RPMI7951 (cell line): ENCODE results near the gene NCF1. TPM values are rescaled to one million over a fixed set of nuclear protein-coding genes. Genes with fewer than 3 reads are reported as not detected.
"Not testable (repeated sequence)": the region's sequence is repeated elsewhere in the genome, so short reads cannot be mapped to it uniquely, and the experiment has no call there.

Source experiments
- DNase-seq: peaks from one replicate; pipeline ENCODE4 v3.0.0-alpha.2; 2012; ENCODE audit warnings: low read depth
- total RNA-seq: library from RNA; depleted of rRNA; stranded (reverse); fragments of >200 nt; shearing (Covaris generic); gene quantifications from 2 replicates; pipeline ENCODE4 v1.2.3, GENCODE V29; 2014; rRNA removed

The NCF1 gene
- not detected in 2 replicates for total RNA-seq

DNA sequence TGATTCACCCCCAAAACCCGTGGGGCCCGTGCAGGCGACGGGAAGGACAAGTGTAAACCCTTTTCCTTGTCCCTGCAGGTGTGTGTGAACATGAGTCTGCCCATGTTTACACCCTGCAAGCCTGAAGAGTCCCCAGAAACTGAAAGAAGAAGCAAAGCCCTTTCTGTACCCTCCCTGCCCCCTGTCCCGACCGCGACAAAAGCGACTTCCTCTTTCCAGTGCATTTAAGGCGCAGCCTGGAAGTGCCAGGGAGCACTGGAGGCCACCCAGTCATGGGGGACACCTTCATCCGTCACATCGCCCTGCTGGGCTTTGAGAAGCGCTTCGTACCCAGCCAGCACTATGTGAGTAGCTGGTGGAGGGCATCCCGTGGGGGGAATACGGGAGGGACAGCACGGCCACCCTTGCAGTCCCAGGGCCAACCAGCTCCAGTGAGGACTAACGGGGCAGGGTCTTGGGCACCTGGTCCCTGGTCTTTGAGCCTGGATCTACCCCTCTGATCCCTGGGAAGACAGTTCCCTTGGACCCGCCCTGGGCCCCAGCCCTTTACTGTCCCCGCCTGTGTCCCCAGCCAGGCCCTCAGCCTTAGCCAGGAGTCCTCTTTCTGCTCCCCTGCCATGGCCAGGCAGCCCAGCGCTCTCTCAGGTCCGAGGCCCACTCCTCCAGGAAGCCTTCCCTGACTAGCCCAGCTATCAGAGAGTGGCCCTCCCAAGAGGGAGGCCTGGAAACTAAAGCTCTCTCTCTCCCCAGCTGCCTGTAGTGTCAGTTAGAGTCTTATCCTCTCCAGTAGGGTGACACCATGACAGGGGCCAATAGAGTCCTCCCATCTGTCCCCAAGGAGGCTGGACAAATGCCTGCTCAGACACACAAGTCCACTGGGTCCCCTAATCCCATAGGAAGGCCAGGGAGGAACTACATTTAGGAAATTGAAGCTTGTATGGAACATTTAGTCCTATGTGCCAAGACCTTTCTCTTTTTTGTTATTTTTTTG is at the start of gene NCF1:
Gene NCF1, plus strand, starts transcription at position 252 of the 991 bp plus-strand sequence. Its CDS starts 21 bp downstream, at position 273.
- DNase-seq, result not testable (repeated sequence)

DNA sequence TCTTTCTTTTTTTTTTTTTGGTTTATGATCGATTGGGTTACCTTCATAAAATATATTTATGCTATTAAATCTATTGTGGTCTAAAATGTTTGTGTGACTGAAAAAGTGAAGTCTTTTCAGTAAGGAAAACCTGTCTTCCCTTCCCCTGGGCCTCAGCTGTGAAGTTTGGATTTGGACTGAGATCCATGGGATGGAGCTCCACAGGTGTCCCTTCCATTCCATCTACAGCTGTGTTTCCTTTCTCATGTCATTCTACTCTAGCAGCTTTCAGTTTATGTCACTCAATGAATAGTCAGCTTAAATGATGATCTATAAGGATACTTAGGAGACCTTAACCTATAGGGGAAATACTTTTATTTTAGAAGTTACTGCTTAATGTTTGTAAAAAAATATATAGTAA is 48.0 kb upstream of the NCF1 start:
- no peak for DNase-seq

DNA sequence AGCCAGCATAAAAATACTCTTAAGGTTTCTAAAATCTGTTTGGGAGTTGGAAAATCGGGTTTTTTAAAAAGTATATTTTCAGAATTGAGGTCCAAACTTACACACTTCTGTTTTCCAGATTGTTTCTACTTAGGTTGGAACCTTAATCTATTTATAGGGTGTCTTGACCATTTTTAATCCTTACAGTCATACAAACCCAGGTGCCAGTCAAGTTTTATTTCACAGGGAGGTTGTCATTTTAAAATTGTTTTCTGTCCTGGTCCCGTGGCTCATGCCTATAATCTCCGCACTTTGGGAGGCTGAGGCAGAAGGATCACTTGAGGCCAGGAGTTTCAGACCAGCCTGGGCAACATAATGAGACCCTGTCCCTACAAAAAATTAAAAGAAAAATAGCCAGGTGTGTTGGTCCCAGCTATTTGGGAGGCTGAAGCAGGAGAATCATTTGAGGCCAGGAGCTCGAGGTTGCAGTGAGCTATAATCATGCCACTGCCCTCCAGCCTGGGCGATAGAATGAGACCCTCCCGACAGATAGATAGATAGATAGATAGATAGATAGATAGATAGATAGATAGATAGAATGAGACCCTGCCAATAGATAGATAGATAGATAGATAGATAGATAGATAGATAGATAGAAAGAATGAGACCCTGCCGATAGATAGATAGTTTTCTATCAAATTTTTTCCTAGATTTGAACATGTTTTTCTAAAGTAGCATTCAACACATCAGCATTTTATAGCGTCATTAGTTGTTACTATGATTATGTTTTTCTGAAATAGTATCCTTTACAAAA is 47.3 kb upstream of the NCF1 start:
- no peak for DNase-seq

DNA sequence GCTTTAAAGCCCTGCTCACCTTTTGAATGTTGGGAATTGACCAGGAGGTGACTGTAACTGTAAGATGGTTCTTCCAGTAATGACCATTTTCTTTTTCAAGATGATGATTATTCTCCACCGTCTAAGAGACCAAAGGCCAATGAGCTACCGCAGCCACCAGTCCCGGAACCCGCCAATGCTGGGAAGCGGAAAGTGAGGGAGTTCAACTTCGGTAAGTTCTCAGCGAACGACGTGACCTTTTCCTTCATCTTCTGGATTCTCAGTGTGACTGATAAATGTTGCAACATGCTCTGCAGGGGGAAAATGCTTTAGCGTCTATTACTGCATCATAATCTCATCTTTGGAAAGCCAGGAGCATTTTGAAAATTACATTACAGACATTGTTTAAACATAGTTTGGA is 45.1 kb upstream of the NCF1 start:
- DNase-seq, result not testable (repeated sequence)

DNA sequence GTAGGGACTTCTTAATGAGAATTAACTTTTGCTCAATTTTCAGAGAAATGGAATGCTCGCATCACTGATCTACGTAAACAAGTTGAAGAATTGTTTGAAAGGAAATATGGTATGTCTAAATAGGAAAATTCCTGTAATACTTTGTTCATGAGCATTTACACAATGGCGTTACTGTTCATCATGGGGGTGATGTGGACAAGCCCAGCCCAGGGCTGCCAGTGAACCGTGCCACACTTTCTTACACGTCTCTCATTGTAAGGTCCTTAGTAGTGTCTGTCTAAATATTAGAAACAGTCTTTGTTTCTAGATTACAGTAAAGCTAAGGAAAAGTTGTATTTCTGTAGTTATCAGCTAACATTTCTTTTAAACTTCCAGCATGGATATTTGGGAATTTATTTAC is 43.6 kb upstream of the NCF1 start:
- not testable (repeated sequence) for DNase-seq

DNA sequence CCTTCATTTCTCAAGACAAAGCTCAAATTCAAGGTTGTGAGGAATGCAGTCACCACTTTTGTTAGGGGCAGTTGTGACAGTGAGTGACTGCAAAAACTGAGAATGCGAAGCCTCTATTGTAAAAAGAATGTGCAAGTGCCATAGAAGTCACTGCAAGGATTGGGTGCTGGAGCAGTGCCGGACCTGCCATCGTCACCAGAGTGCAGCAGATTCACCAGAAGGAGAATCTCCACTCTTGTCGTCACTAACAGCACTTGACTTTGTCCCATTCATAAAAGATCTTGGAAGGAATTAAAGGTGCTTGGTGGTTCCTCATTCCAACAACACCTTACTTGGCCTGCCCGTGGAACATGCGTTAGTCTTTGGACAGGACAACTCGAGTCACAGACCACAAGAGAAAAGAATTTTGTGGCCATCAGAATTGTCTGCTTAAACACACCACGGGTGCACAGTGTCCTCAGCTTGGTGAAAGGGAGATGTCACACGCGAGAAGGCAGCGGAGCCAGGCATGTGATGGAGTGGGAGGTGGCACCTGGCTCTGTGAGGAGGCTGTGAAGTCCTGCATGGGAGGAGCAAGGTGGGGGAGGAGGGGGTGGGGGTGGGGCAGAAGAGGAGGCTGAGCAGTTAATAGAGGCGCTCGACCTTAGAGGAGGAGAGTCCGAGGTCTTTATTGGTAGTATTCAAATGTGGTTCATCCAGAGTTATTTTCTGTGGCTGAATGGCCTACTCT is 33.7 kb upstream of the NCF1 start:
- DNase-seq, result not testable (repeated sequence)

DNA sequence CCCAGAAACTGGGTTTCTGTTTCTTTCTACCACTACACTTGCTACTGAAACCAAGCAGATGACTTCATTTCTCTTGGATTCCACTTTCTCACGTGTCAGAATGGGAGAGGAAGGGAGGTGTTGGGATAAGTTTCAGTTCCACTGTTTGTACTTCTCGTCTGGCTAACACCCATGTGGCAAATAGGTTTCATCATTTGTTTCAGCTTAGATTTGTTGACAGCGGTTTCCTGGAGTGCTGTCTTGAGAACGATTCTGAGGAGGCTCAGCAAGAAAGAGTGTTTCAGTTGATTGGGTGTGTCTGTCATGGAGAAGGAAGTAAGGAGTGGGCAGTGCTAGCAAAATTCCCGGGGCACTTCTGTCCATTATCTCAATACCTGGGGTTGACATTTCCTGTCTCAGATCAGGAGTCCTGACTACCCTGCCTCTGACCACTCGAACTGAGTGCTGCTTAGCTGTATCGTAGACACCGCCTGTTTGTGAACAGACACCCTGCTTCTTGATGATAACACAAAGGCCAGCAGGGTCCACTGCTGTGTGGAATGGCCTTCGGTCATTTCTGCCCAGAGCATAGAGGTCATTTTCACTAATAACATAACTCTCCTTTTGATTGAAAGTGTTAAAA is 29.8 kb upstream of the NCF1 start:
- DNase-seq, result not testable (repeated sequence)

DNA sequence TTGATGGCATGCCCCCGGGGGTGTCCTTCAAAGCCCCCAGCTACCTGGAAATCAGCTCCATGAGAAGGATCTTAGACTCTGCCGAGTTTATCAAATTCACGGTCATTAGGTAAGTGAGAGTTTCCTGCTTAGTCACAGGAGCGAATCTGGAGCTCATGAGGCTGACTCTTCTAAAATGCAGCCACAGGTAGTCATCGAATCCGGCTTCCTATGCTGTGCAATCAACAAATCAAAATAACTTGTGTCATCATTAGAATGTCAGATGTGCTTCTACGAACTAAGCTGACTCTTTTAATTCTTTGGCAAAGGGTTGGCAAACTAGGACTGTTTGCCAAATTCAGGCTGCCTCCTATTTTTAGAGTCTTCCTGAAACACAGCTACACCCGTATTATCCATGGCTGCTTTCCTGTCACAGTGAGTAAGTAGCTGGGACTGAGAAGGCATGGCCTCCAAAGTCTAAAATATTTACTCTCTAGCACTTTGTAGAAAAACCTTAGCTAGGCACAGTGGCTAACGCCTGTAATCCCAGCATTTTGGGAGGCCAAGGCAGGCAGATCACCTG is 19.8 kb upstream of the NCF1 start:
- not testable (repeated sequence) for DNase-seq

DNA sequence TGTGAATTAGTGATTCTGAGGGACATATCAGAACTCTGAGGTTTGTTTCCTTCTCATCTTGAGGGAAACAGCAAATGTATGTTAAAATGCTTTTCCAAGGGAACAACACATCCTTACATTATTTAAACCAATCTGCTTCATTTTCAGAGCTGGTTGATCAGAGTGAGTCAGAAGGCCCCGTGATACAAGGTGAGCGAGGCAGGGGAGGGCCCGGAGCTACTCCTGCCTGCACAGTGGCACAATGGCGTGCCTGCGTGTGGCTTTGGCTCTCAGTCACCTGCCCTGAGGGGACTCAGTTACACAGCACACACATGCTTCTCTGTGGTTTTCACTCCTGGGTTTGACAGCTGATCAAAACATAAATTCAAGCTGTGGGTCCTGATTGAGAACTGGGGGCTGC is 17.1 kb upstream of the NCF1 start:
- DNase-seq, result not testable (repeated sequence)

DNA sequence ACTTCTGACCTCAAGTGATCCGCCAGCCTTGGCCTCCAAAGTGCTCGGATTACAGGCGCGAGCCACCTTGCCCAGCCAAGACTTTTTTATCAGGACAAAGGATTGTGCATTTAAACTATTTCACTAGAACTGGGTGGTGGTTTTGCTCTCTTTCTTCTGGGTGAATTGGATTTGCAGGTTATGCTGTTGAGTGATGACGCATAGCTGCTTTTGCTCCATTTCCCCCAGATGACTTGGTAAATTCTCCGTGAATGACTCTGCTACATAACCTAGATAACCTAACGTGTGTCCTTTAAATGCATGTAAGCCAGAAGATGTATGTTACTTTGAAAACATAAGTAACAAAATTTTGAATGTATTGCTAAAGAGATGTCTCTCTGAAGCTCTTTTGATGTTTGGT is 15.5 kb upstream of the NCF1 start:
- DNase-seq, result not testable (repeated sequence)

DNA sequence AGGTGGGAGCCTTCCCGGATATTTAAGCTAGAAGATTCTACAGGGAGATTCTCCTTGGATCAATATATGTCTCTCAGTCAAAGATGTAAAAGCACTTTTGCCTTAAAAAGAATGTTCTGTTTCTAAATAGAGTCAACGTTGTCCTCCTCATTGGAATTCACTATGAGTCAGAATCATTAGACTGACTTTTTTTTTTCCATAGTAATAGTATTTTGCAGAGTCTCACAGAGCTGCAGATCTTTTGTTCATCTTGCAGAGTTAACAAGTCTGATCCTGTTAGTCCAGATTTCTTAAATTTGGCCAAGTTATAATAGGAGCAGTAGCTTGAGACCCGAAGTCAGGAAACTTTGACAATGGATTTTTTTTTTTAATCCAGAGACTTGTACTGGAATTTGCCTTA is 14.8 kb upstream of the NCF1 start:
- not testable (repeated sequence) for DNase-seq

DNA sequence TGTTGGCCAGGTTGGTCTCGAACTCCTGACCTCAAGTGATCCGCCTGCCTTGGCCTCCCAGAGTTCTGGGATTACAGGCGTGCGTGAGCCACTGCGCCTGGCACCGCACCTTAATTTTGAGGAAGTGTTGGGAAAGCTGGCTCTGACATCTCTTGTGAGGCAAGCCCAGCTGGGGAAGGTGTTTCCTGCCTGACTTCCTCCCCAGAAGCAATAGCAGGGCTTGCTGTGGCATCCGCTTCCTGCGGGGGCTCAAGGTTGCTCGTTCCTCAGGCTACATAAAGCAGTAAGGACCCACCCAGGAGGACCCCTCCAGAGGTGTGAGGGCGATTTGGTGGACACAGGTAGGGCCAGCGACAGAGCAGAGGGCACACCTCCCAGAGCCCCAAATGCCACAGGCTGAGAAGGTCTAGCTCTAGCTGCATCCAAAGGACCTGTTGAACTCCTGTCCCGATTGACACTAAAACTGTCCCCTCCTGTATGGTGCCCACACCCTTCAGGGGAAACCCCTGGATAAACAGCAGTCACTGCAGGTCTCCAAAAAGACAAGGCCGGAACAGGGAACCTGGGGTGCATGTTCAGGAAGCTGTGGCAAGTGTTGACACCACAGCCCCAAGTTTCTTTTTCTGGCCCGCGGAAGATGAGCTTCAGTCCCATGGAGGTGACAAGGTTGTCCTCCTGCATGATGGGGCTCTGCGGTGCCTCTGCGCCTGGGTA is 8.4 kb upstream of the NCF1 start:
- DNase-seq, result not testable (repeated sequence)

DNA sequence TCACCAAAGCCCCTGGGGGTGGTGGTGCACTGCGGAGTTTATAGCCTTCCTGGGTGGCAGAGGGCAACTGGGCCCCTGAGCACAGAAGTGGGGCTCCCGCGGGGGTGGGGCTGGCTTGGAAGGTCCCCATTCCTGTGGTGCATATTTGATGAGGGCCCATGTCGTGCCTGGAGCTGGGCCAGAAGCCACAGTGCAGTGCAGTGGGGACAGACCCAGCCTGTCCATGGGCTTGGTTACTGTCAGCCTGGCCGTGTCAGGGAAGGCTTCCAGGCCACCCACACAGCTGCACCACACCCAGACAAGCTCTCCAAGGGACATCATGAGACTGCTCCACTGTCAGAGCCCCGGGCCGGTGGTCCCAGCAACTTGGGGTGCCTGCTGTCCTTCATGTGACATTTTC is 7.3 kb upstream of the NCF1 start:
- not testable (repeated sequence) for DNase-seq

DNA sequence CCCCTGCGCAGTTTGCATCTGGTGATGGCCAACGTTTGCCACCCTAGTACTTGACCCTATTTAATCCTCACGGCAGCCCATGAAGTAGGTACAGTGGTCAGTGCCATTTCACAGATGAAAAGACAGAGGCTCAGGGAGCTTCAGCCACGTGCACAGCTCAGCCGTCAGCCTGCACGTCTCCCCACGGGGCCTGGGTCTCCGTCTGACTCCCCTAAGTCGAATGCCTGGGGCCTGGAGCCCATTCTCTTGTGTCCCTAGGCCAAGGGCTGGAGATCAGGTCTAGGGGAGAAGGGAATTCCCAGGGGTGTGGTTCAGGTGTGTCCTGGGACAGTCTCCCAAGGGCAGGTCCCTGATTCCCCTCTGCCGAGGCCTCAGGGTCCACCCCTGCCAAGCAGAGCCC is 6.8 kb upstream of the NCF1 start:
- DNase-seq, result not testable (repeated sequence)

DNA sequence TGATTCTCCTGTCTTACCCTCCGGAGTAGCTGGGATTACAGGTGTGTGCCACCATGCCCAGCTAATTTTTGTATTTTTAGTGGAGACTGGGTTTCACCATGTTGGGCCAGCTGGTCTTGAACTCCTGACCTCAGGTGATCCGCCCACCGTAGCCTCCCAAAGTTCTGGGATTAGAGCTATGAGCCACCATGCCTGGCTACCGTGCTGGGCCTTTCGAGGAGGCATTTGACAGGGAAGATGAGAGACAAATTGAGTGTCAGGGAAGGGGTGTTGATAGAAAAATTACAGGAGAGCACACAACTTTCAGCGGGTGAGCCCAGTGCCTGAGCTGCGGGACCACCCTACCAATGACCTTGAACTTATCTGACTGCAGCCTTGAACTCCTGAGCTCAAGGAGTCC is 3.7 kb upstream of the NCF1 start:
- DNase-seq, result not testable (repeated sequence)

DNA sequence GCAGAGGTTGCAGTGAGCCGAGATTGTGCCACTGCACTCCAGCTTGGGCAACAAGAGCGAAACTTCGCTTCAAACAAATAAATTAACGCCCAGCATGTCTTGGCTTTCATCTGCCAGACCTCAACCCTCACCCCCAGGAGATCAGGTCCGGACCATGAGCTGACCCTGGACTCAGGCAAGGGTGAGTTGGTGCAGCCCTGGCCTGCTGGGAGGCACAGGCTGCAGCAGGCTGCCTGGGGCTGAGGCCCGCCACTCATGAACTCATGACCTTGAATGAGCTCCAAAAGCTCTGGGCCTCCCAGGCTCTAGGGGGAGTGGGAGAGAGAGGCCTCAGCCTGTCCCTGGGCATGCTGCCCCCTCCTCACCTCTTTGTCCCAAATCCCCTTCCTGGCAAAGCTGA is 1.7 kb upstream of the NCF1 start:
- not testable (repeated sequence) for DNase-seq

DNA sequence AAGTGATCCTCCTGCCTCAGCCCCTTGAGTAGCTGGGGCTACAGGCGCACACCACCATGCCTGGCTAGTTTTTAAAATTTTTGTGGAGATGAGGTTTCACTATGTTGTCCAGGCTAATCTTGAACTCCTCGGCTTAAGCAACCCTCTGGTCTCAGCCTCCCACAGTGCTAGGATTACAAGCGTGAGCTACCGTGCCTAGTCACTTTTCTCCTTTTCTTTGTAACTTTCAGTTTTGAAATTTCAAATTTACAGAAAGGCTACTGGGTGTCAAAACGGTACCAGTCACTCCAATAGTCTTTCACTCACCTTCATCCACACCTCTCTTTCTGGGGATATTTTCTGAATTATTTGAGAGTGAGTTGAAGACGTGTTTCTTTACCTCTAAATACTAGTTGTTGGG is 1.3 kb downstream of the NCF1 start:
- DNase-seq, result not testable (repeated sequence)

DNA sequence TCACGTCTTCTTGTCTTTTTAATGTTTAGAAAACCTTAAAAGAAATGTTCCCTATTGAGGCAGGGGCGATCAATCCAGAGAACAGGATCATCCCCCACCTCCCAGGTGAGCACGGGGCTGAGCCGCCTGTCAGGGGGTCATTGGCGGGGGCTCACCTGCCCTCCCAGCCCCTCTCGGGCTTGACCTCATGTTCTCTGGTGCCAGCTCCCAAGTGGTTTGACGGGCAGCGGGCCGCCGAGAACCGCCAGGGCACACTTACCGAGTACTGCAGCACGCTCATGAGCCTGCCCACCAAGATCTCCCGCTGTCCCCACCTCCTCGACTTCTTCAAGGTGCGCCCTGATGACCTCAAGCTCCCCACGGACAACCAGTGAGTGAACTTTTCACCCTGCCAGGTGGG is 5.2 kb downstream of the NCF1 start:
- not testable (repeated sequence) for DNase-seq

DNA sequence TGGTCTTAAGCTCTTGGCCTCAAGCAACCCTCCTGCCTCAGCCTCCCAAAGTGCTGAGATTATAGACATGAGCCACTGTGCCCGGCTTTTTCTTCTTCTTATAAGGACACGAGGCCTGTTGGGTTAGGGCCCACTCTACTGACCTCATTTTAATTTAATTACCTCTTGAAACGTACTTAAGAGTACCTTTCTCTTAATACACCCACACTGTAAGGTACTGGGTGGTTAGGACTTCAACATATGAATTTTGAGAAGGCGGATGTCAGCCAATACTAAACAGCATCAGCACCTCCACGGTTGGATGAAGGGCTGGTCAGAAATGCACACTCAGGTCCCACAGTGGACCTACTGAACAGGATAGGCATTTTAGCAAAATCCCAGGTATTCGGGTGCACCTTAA is 7.9 kb downstream of the NCF1 start:
- DNase-seq, result not testable (repeated sequence)

DNA sequence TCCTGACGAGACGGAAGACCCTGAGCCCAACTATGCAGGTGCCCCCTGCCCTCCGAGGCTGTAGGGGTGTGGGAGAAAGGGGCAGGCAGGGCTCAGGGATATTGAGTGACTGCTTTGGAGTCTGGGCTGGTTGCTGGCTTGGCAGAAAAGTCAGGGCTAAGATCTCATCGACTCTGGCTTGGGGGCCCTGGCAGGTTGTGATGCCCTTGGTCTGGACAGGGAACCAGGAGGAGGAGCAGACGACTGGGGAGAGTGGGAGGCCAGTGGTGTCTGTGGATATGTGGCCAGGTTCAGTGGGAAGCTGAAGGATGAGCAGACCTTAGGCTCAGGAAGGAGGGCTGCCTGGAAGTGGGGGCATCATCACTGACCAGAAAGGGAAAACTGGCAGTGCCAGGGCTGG is 9.8 kb downstream of the NCF1 start:
- DNase-seq, result not testable (repeated sequence)
